Gastroesophageal sphincter (tissue), 3 donors: ENCODE data around the gene PNPT1.

Experiments
- CTCF ChIP-seq, 4 experiments: fragments of 200-600 bp in 2 of 4; fragments of 450-650 bp in 2 of 4; sonication (generic) in 1 of 4; IDR thresholded peaks; one replicate each; pipeline ENCODE4 v1.5.1; 2017 to 2019; ENCODE audit warnings: antibody characterized with exemption in 4 of 4, mild to moderate bottlenecking in 2 of 4, moderate library complexity in 2 of 4
- EP300 ChIP-seq: sonication (generic); formaldehyde crosslinking; IDR thresholded peaks from one replicate; pipeline ENCODE4 v1.6.1; 2017; ENCODE audit warnings: antibody characterized with exemption, mild to moderate bottlenecking
- POLR2A ChIP-seq, 2 donors: fragments of 450-650 bp; IDR thresholded peaks; one replicate each; pipeline ENCODE4 v1.6.1; 2017; ENCODE audit warnings: antibody characterized with exemption in 2 of 2, mild to moderate bottlenecking in 2 of 2, moderate library complexity in 1 of 2
- POLR2AphosphoS5 ChIP-seq: sonication (generic); formaldehyde crosslinking; IDR thresholded peaks from one replicate; pipeline ENCODE4 v1.6.1; 2017; ENCODE audit warnings: antibody characterized with exemption

- TF ChIP-seq POLR2AphosphoS5 (no peak), CTCF (IDR thresholded peaks at IDR 0.05) (no peak), POLR2A (IDR thresholded peaks at IDR 0.05) (no peak), EP300 (no peak)
Observed at GRCh38 chr2:55703350-55703749, 9.7 kb upstream of the PNPT1 start.
